SU-DHL-6 (cell line): ENCODE results near the gene FAM72A.
"Not testable (repeated sequence)": the region's sequence is repeated elsewhere in the genome, so short reads cannot be mapped to it uniquely, and the experiment has no call there.

Experiments used
- EZH2phosphoT487 ChIP-seq: fragments of 200-600 bp; sonication (generic), shearing (Covaris generic); conservative IDR thresholded peaks from 2 replicates; pipeline ENCODE4 v1.6.1; 2018; ENCODE audit warnings: mild to moderate bottlenecking, antibody characterized with exemption, low read length, moderate library complexity, mixed read lengths
- TF ChIP-seq, protein P1 (sequence below): fragments of 200-600 bp; sonication (generic); IDR thresholded peaks from one replicate; pipeline ENCODE4 v1.5.1; 2017; ENCODE audit warnings: antibody characterized with exemption, mild to moderate bottlenecking, low read length, moderate library complexity; ENCODE audit not compliant: insufficient read depth, poor library complexity, severe bottlenecking

DNA sequence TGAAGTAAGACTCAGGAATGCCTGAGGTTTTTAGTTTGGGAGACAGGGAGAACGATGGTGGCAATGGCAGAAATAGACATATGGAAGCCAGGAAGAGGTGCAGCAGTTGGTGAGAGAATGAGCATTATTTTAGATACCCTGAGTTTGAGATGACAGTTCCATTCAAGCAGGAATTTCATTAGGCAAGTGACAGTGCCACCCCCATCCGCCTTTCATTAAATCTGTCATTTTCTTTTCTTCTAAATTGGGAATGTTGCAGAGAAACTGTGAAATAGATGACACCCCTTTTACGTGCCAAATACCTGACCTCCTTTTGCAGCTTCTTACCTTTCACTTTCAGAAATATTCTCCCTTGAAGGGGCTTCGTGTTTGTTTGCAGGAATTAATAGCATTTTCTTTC lies 22.7 kb upstream of the FAM72A start:
- not testable (repeated sequence) for TF ChIP-seq EZH2phosphoT487
- TF ChIP-seq, protein P1, sequence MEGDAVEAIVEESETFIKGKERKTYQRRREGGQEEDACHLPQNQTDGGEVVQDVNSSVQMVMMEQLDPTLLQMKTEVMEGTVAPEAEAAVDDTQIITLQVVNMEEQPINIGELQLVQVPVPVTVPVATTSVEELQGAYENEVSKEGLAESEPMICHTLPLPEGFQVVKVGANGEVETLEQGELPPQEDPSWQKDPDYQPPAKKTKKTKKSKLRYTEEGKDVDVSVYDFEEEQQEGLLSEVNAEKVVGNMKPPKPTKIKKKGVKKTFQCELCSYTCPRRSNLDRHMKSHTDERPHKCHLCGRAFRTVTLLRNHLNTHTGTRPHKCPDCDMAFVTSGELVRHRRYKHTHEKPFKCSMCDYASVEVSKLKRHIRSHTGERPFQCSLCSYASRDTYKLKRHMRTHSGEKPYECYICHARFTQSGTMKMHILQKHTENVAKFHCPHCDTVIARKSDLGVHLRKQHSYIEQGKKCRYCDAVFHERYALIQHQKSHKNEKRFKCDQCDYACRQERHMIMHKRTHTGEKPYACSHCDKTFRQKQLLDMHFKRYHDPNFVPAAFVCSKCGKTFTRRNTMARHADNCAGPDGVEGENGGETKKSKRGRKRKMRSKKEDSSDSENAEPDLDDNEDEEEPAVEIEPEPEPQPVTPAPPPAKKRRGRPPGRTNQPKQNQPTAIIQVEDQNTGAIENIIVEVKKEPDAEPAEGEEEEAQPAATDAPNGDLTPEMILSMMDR: not testable (repeated sequence)
